PC-9 (cell line): ENCODE measurements around the gene ARHGAP24. TPM values are rescaled to one million over a fixed set of nuclear protein-coding genes. Genes with fewer than 3 reads are reported as not detected.

ENCODE experiments used
- BruUV-seq: library from RNA; stranded (reverse); fragments of 400-500 nt; replicated peaks from 2 replicates; lab custom pipeline; 2021; lab: Mats Ljungman, UMichigan
- CTCF ChIA-PET: fragments of 300-600 bp; sonication (Branson Sonifier 250); formaldehyde crosslinking; loops from one replicate; lab custom pipeline; 2022; ENCODE audit warnings: antibody characterized with exemption; lab: Charles Lee
- POLR2A ChIA-PET: fragments of 300-600 bp; sonication (Branson Sonifier 250); formaldehyde crosslinking; loops from one replicate; lab custom pipeline; 2022; ENCODE audit warnings: antibody characterized with exemption; ENCODE audit not compliant: unreplicated experiment; lab: Charles Lee
- DNase-seq, 2 experiments: peaks; one replicate each; pipeline versions ENCODE4 v3.0.0 to v3.0.0-alpha.2; 2015 to 2022; ENCODE audit warnings: mixed read lengths in 1 of 2
- H2AFZ ChIP-seq: fragments of 200-600 bp; sonication (generic); 2 replicates; pipeline ENCODE4 v1.8.1; 2017; ENCODE audit warnings: antibody characterized with exemption
- H3F3A ChIP-seq: fragments of 200-600 bp; sonication (generic); 2 replicates; pipeline ENCODE4 v1.8.1; 2017; ENCODE audit warnings: antibody characterized with exemption, mild to moderate bottlenecking, low read depth; ENCODE audit not compliant: insufficient read depth
- H3K27ac ChIP-seq: fragments of 200-600 bp; sonication (generic); 2 replicates; pipeline ENCODE4 v1.6.1; 2016; ENCODE audit warnings: mixed run types
- H3K27me3 ChIP-seq: fragments of 200-600 bp; sonication (generic); 2 replicates; pipeline ENCODE4 v1.6.1; 2016; ENCODE audit warnings: low read depth, mixed run types; ENCODE audit not compliant: insufficient read depth
- H3K36me3 ChIP-seq: fragments of 200-600 bp; sonication (generic); 2 replicates; pipeline ENCODE4 v1.6.1; 2016; ENCODE audit warnings: low read depth, mixed run types
- H3K4me1 ChIP-seq: fragments of 200-600 bp; sonication (generic); replicated peaks from 2 replicates; pipeline ENCODE4 v1.6.1; 2016; ENCODE audit warnings: mixed run types; ENCODE audit not compliant: insufficient read depth
- H3K4me2 ChIP-seq: fragments of 200-600 bp; sonication (generic); 2 replicates; pipeline ENCODE4 v1.6.1; 2017; ENCODE audit warnings: mixed run types
- H3K4me3 ChIP-seq: fragments of 200-600 bp; sonication (generic); 2 replicates; pipeline ENCODE4 v1.6.1; 2016; ENCODE audit warnings: mixed run types
- H3K79me2 ChIP-seq: fragments of 200-600 bp; sonication (generic); 2 replicates; pipeline ENCODE4 v1.6.1; 2017; ENCODE audit warnings: low read depth, mixed run types
- H3K9me2 ChIP-seq: fragments of 200-600 bp; sonication (generic); 2 replicates; pipeline ENCODE4 v1.8.1; 2017; ENCODE audit warnings: mild to moderate bottlenecking; ENCODE audit not compliant: insufficient read depth
- H3K9me3 ChIP-seq: fragments of 200-600 bp; sonication (generic); 2 replicates; pipeline ENCODE4 v1.8.1; 2016; ENCODE audit warnings: low read depth; ENCODE audit not compliant: insufficient read depth
- H4K20me1 ChIP-seq: fragments of 200-600 bp; sonication (generic); 2 replicates; pipeline ENCODE4 v1.8.1; 2017; ENCODE audit not compliant: insufficient read depth
- CTCF ChIP-seq: fragments of 200-600 bp; sonication (generic); conservative IDR thresholded peaks from 2 replicates; pipeline ENCODE4 v1.6.1; 2017; ENCODE audit warnings: mixed run types, antibody characterized with exemption, mild to moderate bottlenecking, moderate library complexity
- EZH2 ChIP-seq: fragments of 200-600 bp; sonication (generic); IDR thresholded peaks from 2 replicates; pipeline ENCODE4 v1.8.0; 2017; ENCODE audit warnings: antibody characterized with exemption, low read depth
- intact Hi-C: fragments of 100-400 bp; cut with micrococcal nuclease; formaldehyde crosslinking; loops from one replicate; pipeline ENCODE4 v1.10.0; 2022; ENCODE audit not compliant: unreplicated experiment
- total RNA-seq: library from RNA; stranded (reverse); gene quantifications from 2 replicates; pipeline ENCODE4 v1.2.3, GENCODE V29; 2021

The ARHGAP24 gene
- total RNA-seq, 1 experiment from 2014 or later, result 2.2 TPM

- CTCF ChIA-PET, result no interaction called here
- H3K36me3 ChIP-seq, result no peaks in the 10 kb centered on the region
- H3K79me2 ChIP-seq, result no peaks in the 10 kb centered on the region
- no peaks in the 10 kb centered on the region for H3K4me1 ChIP-seq
- POLR2A ChIA-PET, result no interaction called here
- no peaks in the 10 kb centered on the region for H3K9me3 ChIP-seq
- no peak overlapping the region for H3K4me3 ChIP-seq
- no peaks in the 10 kb centered on the region for H4K20me1 ChIP-seq
- no peak overlapping the region for H3K27ac ChIP-seq
- DNase-seq, result no peak
- TF ChIP-seq CTCF, result no peak
- TF ChIP-seq EZH2, result no peak
- intact Hi-C loops, result no loop called here
- H3K27me3 ChIP-seq, result no peaks in the 10 kb centered on the region
- H3F3A ChIP-seq, result no peaks in the 10 kb centered on the region
- H3K4me2 ChIP-seq, result no peak overlapping the region
- no peak overlapping the region for H2AFZ ChIP-seq
- no TSS peak for BruUV-seq
- H3K9me2 ChIP-seq, result no peaks in the 10 kb centered on the region
Observed at GRCh38 chr4:85570388-85570787, 95.4 kb downstream of the ARHGAP24 start.

- Histone ChIP-seq H3K9me3 (no peaks in the 10 kb centered on the region), H3K4me2 (no peak overlapping the region), H3K27ac (no peak overlapping the region), H2AFZ (no peak overlapping the region), H3K9me2 (no peaks in the 10 kb centered on the region), H3K4me3 (no peak overlapping the region), H3K79me2 (no peaks in the 10 kb centered on the region), H3F3A (no peaks in the 10 kb centered on the region), H3K27me3 (no peaks in the 10 kb centered on the region), H3K4me1 (no peaks in the 10 kb centered on the region), H3K36me3 (no peaks in the 10 kb centered on the region), H4K20me1 (no peaks in the 10 kb centered on the region)
- TF ChIP-seq EZH2 (no peak), CTCF (no peak)
- no peak for DNase-seq
- ChIA-PET POLR2A (no interaction called here), CTCF (no interaction called here)
- intact Hi-C loops, result no loop called here
- no TSS peak for BruUV-seq
Observed at GRCh38 chr4:85571008-85571407, 96.1 kb downstream of the ARHGAP24 start.

GRCh38 chr4:85573270-85573669 lies 98.3 kb downstream of the ARHGAP24 start:
- BruUV-seq, result no TSS peak
- TF ChIP-seq CTCF (no peak), EZH2 (no peak)
- DNase-seq, result no peak
- Histone ChIP-seq H2AFZ (no peak overlapping the region), H3K4me1 (no peaks in the 10 kb centered on the region), H3K36me3 (no peaks in the 10 kb centered on the region), H3K27me3 (no peaks in the 10 kb centered on the region), H3K27ac (no peak overlapping the region), H3K4me3 (no peak overlapping the region), H3K9me3 (no peaks in the 10 kb centered on the region), H4K20me1 (no peaks in the 10 kb centered on the region), H3K9me2 (no peaks in the 10 kb centered on the region), H3K79me2 (no peaks in the 10 kb centered on the region), H3F3A (no peaks in the 10 kb centered on the region), H3K4me2 (no peak overlapping the region)
- ChIA-PET CTCF (no interaction called here), POLR2A (no interaction called here)
- intact Hi-C loops, result no loop called here
